IgD-negative memory B cell (primary cell): ENCODE results near the gene GFY. TPM values are rescaled to one million over a fixed set of nuclear protein-coding genes. Genes with fewer than 3 reads are reported as not detected.
"Not testable (repeated sequence)": the region's sequence is repeated elsewhere in the genome, so short reads cannot be mapped to it uniquely, and the experiment has no call there.

ENCODE experiments used
- H3K27ac Mint-ChIP-seq, 3 donors: one replicate each; pipeline ENCODE4 v1.8.0; 2020 to 2022; ENCODE audit warnings: mild to moderate bottlenecking in 3 of 3, mixed read lengths in 3 of 3, moderate library complexity in 1 of 3
- H3K27me3 Mint-ChIP-seq: one replicate; pipeline ENCODE4 v1.8.0; 2021; ENCODE audit warnings: mixed read lengths
- H3K36me3 Mint-ChIP-seq: one replicate; pipeline ENCODE4 v1.8.0; 2020; ENCODE audit warnings: mild to moderate bottlenecking, mixed read lengths
- H3K4me1 Mint-ChIP-seq, 3 donors: one replicate each; pipeline ENCODE4 v1.8.0; 2020 to 2022; ENCODE audit warnings: mixed read lengths in 3 of 3, mild to moderate bottlenecking in 1 of 3
- H3K4me3 Mint-ChIP-seq, 4 donors: one replicate each; pipeline ENCODE4 v1.8.0; 2020 to 2022; ENCODE audit warnings: mild to moderate bottlenecking in 4 of 4, mixed read lengths in 4 of 4, moderate library complexity in 3 of 4
- H3K9me3 Mint-ChIP-seq, 3 donors: one replicate each; pipeline ENCODE4 v1.8.0; 2020 to 2021; ENCODE audit warnings: mixed read lengths in 3 of 3, mild to moderate bottlenecking in 1 of 3
- polyA plus RNA-seq: library from polyadenylated mRNA; unstranded; fragments of 300-500 nt; fragmentation: Illumina TruSeq; gene quantifications from one replicate; pipeline ENCODE4 v1.2.3, GENCODE V29; 2021

Gene GFY
- polyA plus RNA-seq, 1 donor from 2014 or later, result not detected

DNA sequence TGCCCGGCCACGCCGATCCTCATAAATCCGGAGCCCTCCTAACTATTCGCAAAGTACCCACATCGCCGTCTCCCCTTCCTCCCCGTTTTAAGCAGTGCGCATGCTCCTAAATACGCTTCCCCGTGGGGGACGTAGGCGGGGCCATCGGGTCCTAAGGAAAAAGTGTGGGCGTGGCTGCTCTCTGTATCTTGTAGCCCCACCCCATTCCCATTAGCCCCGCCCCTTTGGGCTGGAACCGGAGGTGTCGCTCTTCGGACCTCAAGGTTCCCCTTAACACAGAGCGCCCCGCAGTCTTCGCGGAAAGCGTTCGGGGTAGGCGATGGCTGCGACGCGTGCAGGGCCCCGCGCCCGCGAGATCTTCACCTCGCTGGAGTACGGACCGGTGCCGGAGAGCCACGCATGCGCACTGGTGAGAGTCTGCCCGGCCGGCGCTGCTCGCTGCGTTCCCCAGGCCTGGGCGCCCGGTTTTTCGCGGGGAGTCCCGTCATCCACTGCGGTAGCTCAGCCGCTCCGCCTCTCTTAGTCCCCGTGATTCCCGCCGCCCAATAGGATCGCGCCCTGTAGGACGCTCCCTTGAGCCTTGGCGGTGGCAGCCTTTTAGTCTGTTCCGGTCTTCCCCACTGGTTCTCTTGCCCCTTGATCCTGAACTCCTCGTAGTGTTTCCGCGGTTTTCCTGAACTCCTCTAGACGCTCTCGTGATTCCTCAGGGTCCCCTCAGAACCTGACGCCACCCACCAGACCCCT, 28.0 kb downstream of the GFY start, which contains the start of gene ALDH16A1:
Gene ALDH16A1 (plus strand): TSS at position 213 of the 744 bp plus-strand sequence. CDS start 107 bp downstream, at position 320.
- H3K27ac Mint-ChIP-seq, result peak within 1 kb of the TSS; percentile 79 to 100 (median 99)
- H3K4me3 Mint-ChIP-seq, result peak within 1 kb of the TSS; percentile 91 to 100 (median 98)
- H3K27me3 Mint-ChIP-seq, result no peaks in the 10 kb centered on the region
- peaks cover 19 to 34% (median 23%) of the 10 kb centered on the region in 3 donors for H3K4me1 Mint-ChIP-seq
- peaks cover 3% of the 10 kb centered on the region for H3K36me3 Mint-ChIP-seq
- no peaks in the 10 kb centered on the region for H3K9me3 Mint-ChIP-seq

DNA sequence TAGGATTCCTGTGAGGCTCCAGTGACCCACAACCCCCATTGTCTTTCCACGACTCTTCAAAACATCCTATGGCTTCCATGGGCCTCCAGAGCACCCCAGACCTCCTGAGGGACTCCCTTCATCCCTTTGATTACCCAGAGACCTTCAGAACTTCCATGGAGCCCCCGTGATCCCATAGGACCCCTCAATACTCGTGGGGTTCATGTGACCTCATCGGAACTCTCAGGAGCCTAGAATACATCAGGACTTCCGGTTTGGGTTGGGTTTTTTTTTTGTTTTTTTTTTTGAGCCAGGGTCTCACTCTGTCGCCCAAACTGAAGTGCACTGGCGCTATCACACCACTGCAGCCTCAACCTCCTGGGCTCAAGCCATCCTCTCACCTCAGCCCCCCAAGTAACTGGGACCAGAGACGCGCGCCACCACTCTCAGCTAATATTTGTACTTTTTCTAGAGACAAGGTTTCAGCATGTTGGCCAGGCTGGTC, 28.6 kb downstream of the GFY start:
- no peaks in the 10 kb centered on the region for H3K27me3 Mint-ChIP-seq
- H3K27ac Mint-ChIP-seq, result peak overlapping the region; percentile 79 to 100 (median 99)
- H3K4me3 Mint-ChIP-seq, result peak overlapping the region; percentile 91 to 100 (median 98)
- H3K36me3 Mint-ChIP-seq, result peaks cover 3% of the 10 kb centered on the region
- H3K4me1 Mint-ChIP-seq, result peaks cover 19 to 31% (median 22%) of the 10 kb centered on the region in 3 donors
- no peaks in the 10 kb centered on the region for H3K9me3 Mint-ChIP-seq

DNA sequence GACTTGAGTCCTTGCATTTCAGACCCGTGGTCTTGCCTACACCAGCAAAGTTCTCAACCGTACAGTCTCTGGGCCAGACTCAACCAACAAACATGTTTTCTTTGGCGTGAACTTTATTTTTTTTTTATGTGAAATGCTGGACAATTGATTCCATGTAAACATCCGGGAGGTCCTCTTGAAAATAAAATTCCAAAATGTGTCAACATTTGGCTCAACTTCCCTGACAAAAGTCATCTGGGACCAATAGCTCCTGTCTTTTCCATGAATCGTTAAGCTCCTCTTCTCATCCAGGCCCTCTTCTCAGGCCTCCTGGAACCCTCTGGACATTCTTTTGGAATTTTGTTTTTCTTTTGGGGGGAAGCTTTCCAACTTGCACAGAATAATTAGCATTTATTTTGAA, 30.6 kb downstream of the GFY start:
- Mint-ChIP-seq H3K9me3 (no peaks in the 10 kb centered on the region), H3K4me3 (peak overlapping the region in 2 of 4 donors; percentile 13 to 51), H3K27ac (peak overlapping the region in 1 of 3 donors; percentile 43), H3K27me3 (no peaks in the 10 kb centered on the region), H3K4me1 (peaks cover 14 to 21% (median 15%) of the 10 kb centered on the region in 3 donors), H3K36me3 (peaks cover 3% of the 10 kb centered on the region)

DNA sequence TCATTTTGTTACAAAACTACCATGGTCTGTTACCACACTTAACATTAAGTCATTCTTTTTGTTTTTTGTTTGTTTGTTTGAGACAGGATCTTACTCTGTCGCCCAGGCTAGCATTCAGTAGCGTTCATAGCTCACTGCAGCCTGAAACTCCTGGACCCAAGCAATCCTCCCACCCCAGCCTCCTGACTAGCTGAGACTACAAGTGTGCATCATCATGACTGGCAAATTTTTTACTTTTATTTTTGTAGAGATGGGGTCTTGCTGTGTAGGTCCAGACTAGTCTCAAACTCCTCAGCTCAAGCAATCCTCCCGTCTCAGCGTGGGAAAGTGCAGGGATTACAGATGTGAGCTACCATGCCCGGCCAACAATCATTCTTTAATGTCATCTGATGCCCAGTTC, 31.1 kb downstream of the GFY start:
- H3K36me3 Mint-ChIP-seq, result peaks cover 3% of the 10 kb centered on the region

GRCh38 chr19:49458567-49458903, 33.3 kb downstream of the GFY start:
- Mint-ChIP-seq H3K27me3 (no peaks in the 10 kb centered on the region), H3K4me1 (peaks cover 1 to 9% (median 5%) of the 10 kb centered on the region in 3 donors), H3K9me3 (no peaks in the 10 kb centered on the region), H3K27ac (peak overlapping the region in 1 of 3 donors; percentile 75), H3K36me3 (peaks cover 2% of the 10 kb centered on the region), H3K4me3 (peak overlapping the region in 2 of 4 donors; percentile 12 to 27)

More for the DNA sequence above, 31.1 kb downstream of the GFY start:
- no peaks in the 10 kb centered on the region for H3K27me3 Mint-ChIP-seq
- H3K4me3 Mint-ChIP-seq, result peak overlapping the region in 3 of 4 donors; percentile 13 to 71 (median 51)
- no peaks in the 10 kb centered on the region for H3K9me3 Mint-ChIP-seq
- H3K4me1 Mint-ChIP-seq, result peaks cover 14 to 20% (median 15%) of the 10 kb centered on the region in 3 donors
- H3K27ac Mint-ChIP-seq, result peak overlapping the region in 1 of 3 donors; percentile 46

- no peak overlapping the region for H3K4me3 Mint-ChIP-seq
Observed at GRCh38 chr19:49459388-49459787, 34.2 kb downstream of the GFY start.

DNA sequence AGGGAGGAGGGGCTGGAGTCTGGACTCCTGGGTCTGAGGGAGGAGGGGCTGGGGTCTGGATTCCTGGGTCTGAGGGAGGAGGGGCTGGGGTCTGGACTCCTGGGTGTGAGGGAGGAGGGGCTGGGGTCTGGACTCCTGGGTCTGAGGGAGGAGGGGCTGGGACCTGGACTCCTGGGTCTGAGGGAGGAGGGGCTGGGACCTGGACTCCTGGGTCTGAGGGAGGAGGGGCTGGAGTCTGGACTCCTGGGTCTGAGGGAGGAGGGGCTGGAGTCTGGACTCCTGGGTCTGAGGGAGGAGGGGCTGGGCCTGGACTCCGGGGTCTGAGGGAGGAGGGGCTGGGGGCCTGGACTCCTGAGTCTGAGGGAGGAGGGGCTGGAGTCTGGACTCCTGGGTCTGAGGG, 35.9 kb downstream of the GFY start:
- not testable (repeated sequence) for H3K27ac Mint-ChIP-seq, H3K4me3 Mint-ChIP-seq, H3K9me3 Mint-ChIP-seq, H3K36me3 Mint-ChIP-seq, H3K4me1 Mint-ChIP-seq, H3K27me3 Mint-ChIP-seq

More at GRCh38 chr19:49459388-49459787, 34.2 kb downstream of the GFY start:
- H3K4me1 Mint-ChIP-seq, result peaks cover 0 to 5% (median 4%) of the 10 kb centered on the region in 3 donors
- H3K27me3 Mint-ChIP-seq, result no peaks in the 10 kb centered on the region
- peak overlapping the region in 2 of 3 donors; percentile 13 to 75 for H3K27ac Mint-ChIP-seq
- H3K9me3 Mint-ChIP-seq, result no peaks in the 10 kb centered on the region
- H3K36me3 Mint-ChIP-seq, result peaks cover 2% of the 10 kb centered on the region

- Mint-ChIP-seq H3K9me3 (no peaks in the 10 kb centered on the region), H3K27ac (no peak overlapping the region), H3K4me1 (peaks cover 0 to 2% (median 2%) of the 10 kb centered on the region in 3 donors), H3K27me3 (no peaks in the 10 kb centered on the region), H3K4me3 (no peak overlapping the region), H3K36me3 (no peaks in the 10 kb centered on the region)
Observed at GRCh38 chr19:49461656-49462055, 36.5 kb downstream of the GFY start.

- H3K4me1 Mint-ChIP-seq, result no peaks in the 10 kb centered on the region
- H3K4me3 Mint-ChIP-seq, result no peak overlapping the region
- no peaks in the 10 kb centered on the region for H3K9me3 Mint-ChIP-seq
- no peaks in the 10 kb centered on the region for H3K36me3 Mint-ChIP-seq
- H3K27ac Mint-ChIP-seq, result peak overlapping the region in 1 of 3 donors; percentile 39
- no peaks in the 10 kb centered on the region for H3K27me3 Mint-ChIP-seq
Observed at GRCh38 chr19:49462492-49462891, 37.3 kb downstream of the GFY start.

DNA sequence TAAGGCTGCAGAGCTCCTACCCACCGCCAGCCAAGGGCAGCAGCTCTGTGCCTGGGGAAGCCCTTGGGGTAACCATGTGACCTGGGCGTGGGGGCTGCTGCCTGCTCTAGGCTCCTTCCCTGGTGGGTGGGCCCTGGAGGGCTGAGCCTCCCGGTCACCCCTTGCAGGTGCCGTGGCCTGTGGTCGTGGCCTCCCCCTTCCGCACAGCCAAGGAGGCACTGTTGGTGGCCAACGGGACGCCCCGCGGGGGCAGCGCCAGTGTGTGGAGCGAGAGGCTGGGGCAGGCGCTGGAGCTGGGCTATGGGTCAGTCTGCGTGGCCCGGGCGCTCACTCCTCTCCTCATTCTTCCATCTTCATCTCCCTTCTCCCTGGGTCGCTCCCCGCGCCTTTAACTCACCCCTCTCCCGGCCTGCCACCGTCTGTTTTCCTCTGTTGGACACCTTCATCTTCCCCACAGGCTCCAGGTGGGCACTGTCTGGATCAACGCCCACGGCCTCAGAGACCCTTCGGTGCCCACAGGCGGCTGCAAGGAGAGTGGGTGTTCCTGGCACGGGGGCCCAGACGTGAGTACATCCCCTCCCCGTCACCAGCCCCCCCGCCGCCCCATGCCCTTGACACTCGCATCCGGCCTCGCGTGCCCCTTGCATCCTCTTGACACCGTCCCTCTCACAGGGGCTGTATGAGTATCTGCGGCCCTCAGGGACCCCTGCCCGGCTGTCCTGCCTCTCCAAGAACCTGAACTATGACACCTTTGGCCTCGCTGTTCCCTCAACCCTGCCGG, 39.0 kb downstream of the GFY start:
- Mint-ChIP-seq H3K36me3 (peaks cover 3% of the 10 kb centered on the region), H3K27me3 (no peaks in the 10 kb centered on the region), H3K9me3 (no peaks in the 10 kb centered on the region), H3K27ac (peak overlapping the region in 2 of 3 donors; percentile 80 to 84), H3K4me3 (no peak overlapping the region), H3K4me1 (peaks cover 3 to 7% (median 6%) of the 10 kb centered on the region in 3 donors)

DNA sequence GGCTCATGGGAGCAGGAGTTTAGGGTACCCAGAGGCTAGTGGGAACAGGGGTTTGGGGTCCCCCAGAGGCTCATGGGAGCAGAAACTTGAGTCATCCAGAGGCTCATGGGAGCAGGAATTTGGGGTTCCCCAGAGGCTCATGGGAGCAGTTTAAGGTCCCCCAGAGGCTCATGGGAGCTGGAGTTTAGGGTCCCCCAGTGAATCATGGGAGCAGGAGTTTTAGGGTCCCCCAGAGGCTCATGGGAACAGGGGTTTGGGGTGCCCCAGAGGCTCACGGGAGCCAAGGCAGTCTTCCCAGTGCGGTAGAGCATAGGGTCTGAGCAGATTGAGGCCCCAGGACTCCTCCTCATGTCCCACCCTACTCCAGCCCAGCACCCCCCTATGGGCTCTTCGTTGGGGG, 40.2 kb downstream of the GFY start:
- Mint-ChIP-seq H3K36me3 (peaks cover 3% of the 10 kb centered on the region), H3K27me3 (no peaks in the 10 kb centered on the region), H3K9me3 (no peaks in the 10 kb centered on the region), H3K4me3 (peak overlapping the region in 1 of 4 donors; percentile 27), H3K27ac (peak overlapping the region in 2 of 3 donors; percentile 80 to 84), H3K4me1 (peaks cover 9 to 13% (median 10%) of the 10 kb centered on the region in 3 donors)

DNA sequence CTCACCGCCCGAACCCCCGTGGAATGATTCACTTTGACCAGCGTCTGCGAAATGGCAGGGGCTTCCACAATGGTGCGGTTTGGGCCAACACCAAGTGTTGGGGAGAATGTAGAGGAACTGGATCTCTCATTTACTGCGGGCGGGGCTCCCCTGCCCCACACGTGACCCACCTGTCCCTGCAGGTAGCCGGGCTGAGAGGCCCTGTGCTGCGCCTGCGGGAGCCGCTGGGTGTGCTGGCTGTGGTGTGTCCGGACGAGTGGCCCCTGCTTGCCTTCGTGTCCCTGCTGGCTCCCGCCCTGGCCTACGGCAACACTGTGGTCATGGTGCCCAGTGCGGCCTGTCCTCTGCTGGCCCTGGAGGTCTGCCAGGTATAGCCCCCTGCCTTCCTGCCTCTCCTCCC, 43.0 kb downstream of the GFY start:
- Mint-ChIP-seq H3K4me1 (peaks cover 16 to 24% (median 21%) of the 10 kb centered on the region in 3 donors), H3K4me3 (no peak overlapping the region), H3K27ac (peak overlapping the region in 2 of 3 donors; percentile 98 to 99), H3K9me3 (no peaks in the 10 kb centered on the region), H3K36me3 (peaks cover 3% of the 10 kb centered on the region), H3K27me3 (no peaks in the 10 kb centered on the region)

- peak overlapping the region; percentile 69 to 95 (median 87) for H3K4me3 Mint-ChIP-seq
- no peaks in the 10 kb centered on the region for H3K9me3 Mint-ChIP-seq
- H3K27me3 Mint-ChIP-seq, result no peaks in the 10 kb centered on the region
- H3K36me3 Mint-ChIP-seq, result peaks cover 3% of the 10 kb centered on the region
- peaks cover 18 to 25% (median 21%) of the 10 kb centered on the region in 3 donors for H3K4me1 Mint-ChIP-seq
- peak overlapping the region; percentile 96 to 99 (median 98) for H3K27ac Mint-ChIP-seq
Observed at GRCh38 chr19:49468746-49469447, 43.7 kb downstream of the GFY start.

- peaks cover 21 to 25% (median 22%) of the 10 kb centered on the region in 3 donors for H3K4me1 Mint-ChIP-seq
- H3K27ac Mint-ChIP-seq, result peak overlapping the region; percentile 96 to 99 (median 98)
- H3K4me3 Mint-ChIP-seq, result peak overlapping the region in 3 of 4 donors; percentile 83 to 91 (median 88)
- H3K27me3 Mint-ChIP-seq, result no peaks in the 10 kb centered on the region
- H3K9me3 Mint-ChIP-seq, result no peaks in the 10 kb centered on the region
- H3K36me3 Mint-ChIP-seq, result peaks cover 3% of the 10 kb centered on the region
Observed at GRCh38 chr19:49469828-49470614, 44.8 kb downstream of the GFY start.
